Activated CD4-positive, alpha-beta T cell treated with anti-CD3 and anti-CD28 coated beads, Interleukin-2, amount 10 ng/mL, durations not matched to agents 7 days and 5 days (primary cell): Measurements from ENCODE around the gene IDUA. TPM values are rescaled to one million over a fixed set of nuclear protein-coding genes. Genes with fewer than 3 reads are reported as not detected.
"Not testable (repeated sequence)": the region's sequence is repeated elsewhere in the genome, so short reads cannot be mapped to it uniquely, and the experiment has no call there.

ENCODE experiments used
- CTCF ChIA-PET: fragments of 350-600 bp; sonication (Branson Sonifier 250); formaldehyde crosslinking; loops from one replicate; lab custom pipeline; 2021; ENCODE audit warnings: antibody characterized with exemption; lab: Charles Lee
- POLR2A ChIA-PET: fragments of 350-600 bp; sonication (Branson Sonifier 250); formaldehyde crosslinking; loops from one replicate; lab custom pipeline; 2021; ENCODE audit warnings: antibody characterized with exemption; lab: Charles Lee
- DNase-seq: peaks from one replicate; pipeline ENCODE4 v3.0.0-alpha.2; 2020
- H3K27ac Mint-ChIP-seq: one replicate; pipeline ENCODE4 v1.8.0; 2021; ENCODE audit warnings: mild to moderate bottlenecking, moderate library complexity, mixed read lengths
- H3K27me3 Mint-ChIP-seq: one replicate; pipeline ENCODE4 v1.8.0; 2021; ENCODE audit warnings: mixed read lengths
- H3K36me3 Mint-ChIP-seq: one replicate; pipeline ENCODE4 v1.8.0; 2021; ENCODE audit warnings: low read depth, mixed read lengths
- H3K4me1 Mint-ChIP-seq: one replicate; pipeline ENCODE4 v1.8.0; 2021; ENCODE audit warnings: mixed read lengths
- H3K4me3 Mint-ChIP-seq: one replicate; pipeline ENCODE4 v1.8.0; 2021; ENCODE audit warnings: mild to moderate bottlenecking, moderate library complexity, mixed read lengths
- H3K9me3 Mint-ChIP-seq: one replicate; pipeline ENCODE4 v1.8.0; 2021; ENCODE audit warnings: mixed read lengths
- total RNA-seq, 2 experiments: library from RNA; stranded (reverse); gene quantifications; one replicate each; pipeline ENCODE4 v1.2.3, GENCODE V29; 2021

Gene IDUA
- total RNA-seq, 2 experiments from 2014 or later, result 35.0 to 43.3 TPM

DNA sequence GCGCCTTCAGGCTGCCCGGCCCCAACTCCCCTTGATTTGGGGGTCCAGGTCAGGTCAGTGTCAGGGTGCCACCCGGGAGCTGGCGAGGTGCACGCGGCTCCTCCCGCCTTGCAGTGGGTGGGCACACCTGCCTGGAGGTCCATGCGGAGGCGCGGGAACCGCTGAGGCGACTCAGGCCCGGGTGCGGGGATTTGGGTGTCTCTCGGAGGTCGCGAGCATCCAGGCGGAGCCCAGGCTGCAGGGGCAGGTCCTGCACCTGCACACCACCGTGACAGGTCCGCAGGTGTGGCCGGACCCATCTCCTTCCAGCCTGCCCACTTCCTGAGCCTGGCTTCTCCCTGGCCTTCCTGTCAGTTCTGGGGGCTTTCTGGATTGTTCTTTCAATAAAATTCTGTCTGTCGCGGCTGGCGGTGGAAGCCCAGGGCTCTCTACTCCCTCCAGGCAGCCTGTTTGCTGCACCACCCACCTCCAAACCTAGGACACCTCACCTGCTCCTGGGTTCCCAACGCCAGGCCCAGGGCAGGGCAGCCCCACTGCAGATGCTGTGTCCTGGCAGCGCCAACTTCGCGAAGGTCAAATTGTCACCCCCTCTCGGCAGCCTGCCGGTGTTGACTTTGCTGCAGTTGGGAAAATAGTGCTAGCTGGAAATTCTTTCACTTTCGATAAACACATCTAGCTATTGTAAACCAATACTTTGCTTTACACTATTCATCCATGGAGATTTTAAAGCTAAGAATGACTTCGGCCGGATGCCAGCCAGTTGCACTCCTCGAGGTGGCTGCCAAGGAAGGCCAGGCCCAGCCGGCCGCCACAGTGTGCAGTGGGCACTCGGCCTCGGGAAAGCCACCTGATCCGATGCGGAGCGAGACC, 60.5 kb downstream of the IDUA start:
- Mint-ChIP-seq H3K4me1 (no peaks in the 10 kb centered on the region), H3K27ac (no peak overlapping the region), H3K27me3 (peaks cover 8% of the 10 kb centered on the region), H3K4me3 (no peak overlapping the region), H3K9me3 (peaks cover 2% of the 10 kb centered on the region), H3K36me3 (peaks cover 2% of the 10 kb centered on the region)
- ChIA-PET CTCF (no interaction called here), POLR2A (no interaction called here)
- DNase-seq, result no peak

DNA sequence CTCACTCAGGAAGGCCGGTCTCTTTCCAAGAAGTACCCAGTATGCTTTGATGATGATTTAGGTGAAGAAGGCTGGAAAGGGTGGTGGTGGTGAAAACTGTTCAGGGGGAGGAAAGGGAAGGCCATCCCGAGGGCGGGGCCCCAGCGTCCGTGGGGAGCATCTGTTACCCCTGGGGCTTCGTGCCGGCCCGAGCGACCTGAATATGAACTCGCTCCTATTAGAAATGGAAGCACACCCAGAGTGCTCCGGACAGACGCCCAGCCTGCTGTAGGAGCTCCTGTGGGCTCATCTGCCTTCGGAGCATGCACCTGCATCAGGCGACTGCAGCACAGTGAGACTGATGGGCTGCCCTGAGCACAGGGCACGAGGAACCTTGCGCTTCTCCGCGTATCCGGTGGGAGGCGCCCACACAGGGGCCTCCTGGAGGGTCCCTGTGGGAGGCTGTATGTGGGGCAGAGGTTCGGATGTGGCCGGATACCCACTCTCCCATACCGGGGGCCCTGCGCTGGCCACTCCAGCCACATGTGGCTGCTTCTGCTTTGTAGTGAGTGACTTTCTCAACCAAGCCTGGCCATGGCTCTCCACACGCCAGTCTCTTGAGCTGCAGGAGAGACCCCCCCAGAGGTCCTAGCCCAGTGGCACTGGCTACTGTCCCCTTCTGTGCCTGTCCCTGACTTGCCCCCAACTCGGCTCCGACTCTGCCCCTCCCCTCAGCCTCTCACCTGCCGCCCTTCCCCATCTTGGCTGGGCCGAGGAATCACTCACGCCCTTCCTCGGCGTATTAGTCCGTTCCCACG, 61.3 kb downstream of the IDUA start:
- CTCF ChIA-PET, result no interaction called here
- Mint-ChIP-seq H3K9me3 (peaks cover 2% of the 10 kb centered on the region), H3K36me3 (peaks cover 2% of the 10 kb centered on the region), H3K27me3 (peaks cover 8% of the 10 kb centered on the region), H3K27ac (no peak overlapping the region), H3K4me1 (no peaks in the 10 kb centered on the region), H3K4me3 (no peak overlapping the region)
- no peak for DNase-seq
- POLR2A ChIA-PET, result no interaction called here

DNA sequence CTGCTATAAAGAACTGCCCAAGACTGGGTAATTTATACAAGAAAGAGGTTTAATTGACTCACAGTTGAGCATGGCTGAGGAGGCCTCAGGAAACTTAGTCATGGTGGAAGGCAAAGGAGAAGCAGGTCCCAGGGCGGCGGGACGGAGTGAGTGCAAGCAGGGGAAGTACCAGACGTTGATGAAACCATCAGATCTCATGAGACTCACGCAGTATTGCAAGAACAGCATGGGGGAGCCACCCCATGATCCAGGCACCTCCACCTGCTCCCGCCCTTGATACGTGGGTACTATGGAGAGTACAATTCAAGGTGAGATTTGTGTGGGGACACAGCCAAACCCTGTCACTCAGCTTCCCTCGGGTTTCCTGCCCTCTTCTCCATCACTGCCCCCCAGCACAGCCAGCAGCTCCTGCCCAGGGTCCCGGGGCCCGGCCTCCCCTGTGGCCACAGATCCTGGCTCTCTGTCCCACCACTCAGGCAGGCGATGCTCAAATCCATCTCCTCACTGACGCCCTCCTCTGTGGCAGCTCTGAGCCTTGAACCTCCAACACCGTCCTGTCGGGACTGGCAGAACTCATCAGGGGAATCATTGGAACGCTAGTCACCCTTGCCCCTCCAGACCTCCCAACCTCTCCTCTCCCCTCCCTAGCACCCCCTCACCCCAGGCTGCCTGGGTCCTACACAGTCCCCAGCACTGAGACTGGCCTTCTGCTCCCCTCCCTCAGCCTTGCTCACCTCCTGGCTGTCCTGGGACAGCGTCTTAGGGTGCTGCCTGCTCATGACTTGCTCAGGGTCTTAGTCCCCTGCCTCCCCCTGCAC, 62.1 kb downstream of the IDUA start:
- Mint-ChIP-seq H3K27me3 (peaks cover 11% of the 10 kb centered on the region), H3K4me3 (no peak overlapping the region), H3K9me3 (peaks cover 2% of the 10 kb centered on the region), H3K27ac (no peak overlapping the region), H3K36me3 (peaks cover 2% of the 10 kb centered on the region), H3K4me1 (no peaks in the 10 kb centered on the region)
- DNase-seq, result no peak
- ChIA-PET POLR2A (no interaction called here), CTCF (interaction anchor here (1.1 kb wide), 1 partner anchor 651 kb away, joined by 3 read pairs; no protein-coding TSS in a partner anchor)

DNA sequence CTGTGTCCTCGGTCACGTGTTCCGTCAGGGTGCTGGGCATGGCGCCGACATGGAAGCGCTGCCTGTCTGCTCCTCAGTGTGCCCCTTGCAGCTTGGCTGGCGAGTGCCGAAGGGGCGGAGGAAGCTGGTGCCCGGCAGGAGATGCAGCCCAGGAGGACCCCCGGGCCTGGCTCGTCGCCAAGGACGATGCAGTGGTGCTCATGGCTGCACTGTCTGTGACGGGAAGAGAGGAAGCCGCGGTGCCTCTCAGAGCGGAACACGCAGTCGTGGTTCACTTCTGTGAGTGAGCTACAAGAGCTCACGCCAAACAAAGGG, 62.7 kb downstream of the IDUA start:
- POLR2A ChIA-PET, result no interaction called here
- H3K9me3 Mint-ChIP-seq, result peaks cover 2% of the 10 kb centered on the region
- no peak overlapping the region for H3K4me3 Mint-ChIP-seq
- CTCF ChIA-PET, result interaction anchor here (1.1 kb wide), 1 partner anchor 651 kb away, joined by 3 read pairs; no protein-coding TSS in a partner anchor
- peaks cover 2% of the 10 kb centered on the region for H3K36me3 Mint-ChIP-seq
- no peaks in the 10 kb centered on the region for H3K4me1 Mint-ChIP-seq
- H3K27ac Mint-ChIP-seq, result no peak overlapping the region
- DNase-seq, result no peak
- H3K27me3 Mint-ChIP-seq, result peaks cover 11% of the 10 kb centered on the region

DNA sequence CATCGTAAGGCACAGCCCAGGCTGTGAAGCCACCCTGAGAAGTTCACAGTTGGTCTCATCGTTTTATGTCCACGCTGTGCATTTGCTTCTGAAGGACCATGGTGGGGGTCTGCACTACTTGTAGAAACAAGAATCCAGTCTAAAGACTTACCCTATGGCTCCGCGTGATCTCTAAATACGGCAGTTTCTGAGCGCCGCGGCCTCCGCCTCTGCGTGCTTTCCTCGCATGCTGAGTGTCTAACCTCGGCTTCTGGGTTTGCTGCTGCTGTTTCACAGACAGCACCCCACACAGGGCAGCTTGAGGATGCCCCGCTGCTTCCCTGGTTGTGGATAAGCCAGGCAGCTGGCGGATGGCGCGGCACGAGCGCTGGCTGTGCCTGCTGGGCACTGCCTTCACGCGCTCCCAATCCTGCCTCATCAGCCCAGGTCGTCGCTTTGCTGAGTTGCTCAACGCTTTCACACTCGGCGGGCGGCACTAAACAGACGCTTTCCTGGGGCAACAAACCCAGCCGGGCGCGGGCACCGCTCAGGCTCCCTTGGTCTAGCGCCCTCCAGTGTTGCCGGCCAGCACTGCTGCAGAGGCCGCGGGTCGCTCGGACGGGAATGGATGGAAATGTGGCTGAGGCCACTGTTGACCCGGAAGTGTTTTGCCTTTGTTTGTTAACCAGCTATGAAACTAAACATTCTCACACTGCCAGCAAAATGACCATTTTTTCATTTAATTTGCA, 63.8 kb downstream of the IDUA start:
- ChIA-PET CTCF (no interaction called here), POLR2A (no interaction called here)
- Mint-ChIP-seq H3K4me1 (peaks cover 2% of the 10 kb centered on the region), H3K36me3 (peaks cover 2% of the 10 kb centered on the region), H3K4me3 (no peak overlapping the region), H3K9me3 (peaks cover 2% of the 10 kb centered on the region), H3K27me3 (peaks cover 11% of the 10 kb centered on the region), H3K27ac (no peak overlapping the region)
- no peak for DNase-seq

DNA sequence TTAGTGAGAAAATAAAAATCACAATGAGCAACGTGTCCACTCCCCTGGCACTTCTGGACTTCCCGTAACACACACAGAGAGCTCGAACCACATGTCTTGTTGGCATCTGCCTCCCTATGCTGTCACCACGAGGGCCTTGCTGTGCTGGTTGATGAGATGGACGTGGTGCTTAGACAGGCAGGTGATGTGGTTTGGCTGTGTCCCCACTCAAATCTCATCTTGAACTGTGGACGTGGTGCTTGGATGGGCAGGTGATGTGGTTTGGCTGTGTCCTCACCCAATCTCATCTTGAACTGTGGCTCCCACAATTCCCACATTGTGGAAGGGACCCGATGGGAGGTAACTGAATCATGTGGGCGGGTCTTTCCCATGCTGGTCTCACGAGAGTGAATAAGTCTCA, 64.6 kb downstream of the IDUA start:
- Mint-ChIP-seq H3K9me3 (peaks cover 2% of the 10 kb centered on the region), H3K27me3 (peaks cover 11% of the 10 kb centered on the region), H3K4me3 (no peak overlapping the region), H3K27ac (no peak overlapping the region), H3K36me3 (peaks cover 2% of the 10 kb centered on the region), H3K4me1 (peaks cover 10% of the 10 kb centered on the region)
- CTCF ChIA-PET, result no interaction called here
- POLR2A ChIA-PET, result no interaction called here
- no peak for DNase-seq

DNA sequence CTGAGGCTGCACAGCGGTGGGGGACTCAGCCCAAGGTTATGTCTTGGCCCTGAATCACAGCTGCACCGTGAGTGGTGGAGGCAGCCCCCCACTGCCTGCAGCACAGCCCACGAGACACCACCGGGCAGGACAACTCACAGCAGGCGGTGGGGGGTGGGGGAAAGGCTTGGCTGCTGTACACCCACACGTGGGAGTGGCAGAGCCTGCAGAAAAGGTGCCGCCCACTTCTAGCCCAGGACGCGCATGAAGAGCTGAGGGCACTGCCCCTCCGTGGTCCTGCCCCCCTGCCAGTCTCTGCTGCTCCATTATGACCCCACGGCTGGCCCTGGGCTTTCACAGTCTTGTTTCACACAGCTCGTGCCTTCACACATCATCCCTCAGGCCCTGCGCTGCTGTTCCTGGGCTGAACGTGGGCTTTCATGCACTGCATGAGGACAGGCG, 65.4 kb downstream of the IDUA start:
- Mint-ChIP-seq H3K27me3 (peaks cover 8% of the 10 kb centered on the region), H3K4me3 (no peak overlapping the region), H3K4me1 (peaks cover 10% of the 10 kb centered on the region), H3K27ac (no peak overlapping the region), H3K36me3 (no peaks in the 10 kb centered on the region), H3K9me3 (peaks cover 2% of the 10 kb centered on the region)
- DNase-seq, result no peak
- ChIA-PET CTCF (no interaction called here), POLR2A (no interaction called here)

DNA sequence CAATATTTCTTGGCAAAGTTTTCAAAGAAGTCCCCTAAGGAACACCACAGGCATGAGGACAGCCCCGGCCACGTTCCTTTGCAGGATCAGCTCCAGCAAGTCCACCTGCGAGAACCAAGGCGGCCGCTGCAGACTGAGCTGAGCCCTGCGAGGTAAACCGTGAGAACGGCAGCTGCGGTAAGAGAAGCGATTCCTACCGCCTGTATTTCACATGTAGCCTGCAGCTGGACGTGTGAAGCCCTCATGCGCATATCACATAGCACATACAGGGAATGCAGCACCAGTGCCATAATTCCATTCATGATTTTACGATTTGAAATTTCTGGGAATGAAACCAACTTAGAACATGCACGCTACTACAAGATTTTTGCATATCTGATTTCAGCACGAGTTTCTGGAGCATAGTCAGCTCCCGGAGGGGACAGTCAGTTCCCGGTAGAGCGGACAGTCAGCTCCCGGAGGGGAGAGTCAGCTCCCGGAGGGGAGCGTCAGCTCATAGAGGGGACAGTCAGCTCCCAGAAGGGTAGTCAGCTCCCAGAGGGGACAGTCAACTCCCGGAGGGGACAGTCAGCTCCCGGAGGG, 66.3 kb downstream of the IDUA start:
- Mint-ChIP-seq H3K36me3 (no peaks in the 10 kb centered on the region), H3K27ac (no peak overlapping the region), H3K9me3 (peaks cover 2% of the 10 kb centered on the region), H3K27me3 (peaks cover 3% of the 10 kb centered on the region), H3K4me3 (no peak overlapping the region), H3K4me1 (peaks cover 10% of the 10 kb centered on the region)
- POLR2A ChIA-PET, result no interaction called here
- no peak for DNase-seq
- CTCF ChIA-PET, result interaction anchor here (0.5 kb wide), 1 partner anchor 706 kb away, joined by 3 read pairs; no protein-coding TSS in a partner anchor

DNA sequence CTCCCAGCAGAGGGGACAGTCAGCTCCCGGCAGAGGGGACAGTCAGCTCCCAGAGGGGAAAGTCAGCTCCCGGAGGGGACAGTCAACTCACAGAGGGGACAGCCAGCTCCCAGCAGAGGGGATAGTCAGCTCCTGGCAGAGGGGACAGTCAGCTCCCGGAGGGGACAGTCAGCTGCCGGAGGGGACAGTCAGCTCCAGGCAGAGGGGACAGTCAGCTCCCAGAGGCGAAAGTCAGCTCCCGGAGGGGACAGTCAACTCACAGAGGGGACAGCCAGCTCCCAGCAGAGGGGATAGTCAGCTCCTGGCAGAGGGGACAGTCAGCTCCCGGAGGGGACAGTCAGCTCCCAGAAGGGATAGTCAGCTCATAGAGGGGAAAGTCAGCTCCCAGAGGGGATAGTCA, 67.0 kb downstream of the IDUA start:
- H3K36me3 Mint-ChIP-seq, H3K27me3 Mint-ChIP-seq, H3K27ac Mint-ChIP-seq, POLR2A ChIA-PET, H3K4me3 Mint-ChIP-seq, DNase-seq, CTCF ChIA-PET, H3K9me3 Mint-ChIP-seq: not testable (repeated sequence)
- peaks cover 10% of the 10 kb centered on the region for H3K4me1 Mint-ChIP-seq

Other genes with a start within 250 kb of the IDUA start
- under 1 TPM; 0.17 to 0.42 TPM for gene CPLX1, start 160.9 kb upstream of the IDUA start, total RNA-seq
- 100 to 1,000 TPM; 133 to 148 TPM for gene GAK, start 54.7 kb upstream of the IDUA start, total RNA-seq
- gene TMEM175, start 54.6 kb upstream of the IDUA start, total RNA-seq, result 10 to 100 TPM; 38.6 to 51.7 TPM
- gene DGKQ, start 13.5 kb upstream of the IDUA start, total RNA-seq, result 10 to 100 TPM; 20.5 to 21.3 TPM
- gene SLC26A1, start 6.4 kb downstream of the IDUA start, total RNA-seq, result under 1 TPM; 0.17 to 0.48 TPM
- 10 to 100 TPM; 10.5 to 10.6 TPM for gene FGFRL1, start 24.6 kb downstream of the IDUA start, total RNA-seq
- 1 to 10 TPM; 3.2 to 3.5 TPM for gene RNF212, start 126.5 kb downstream of the IDUA start, total RNA-seq
- 10 to 100 TPM; 21.5 to 28.3 TPM for gene SPON2, start 185.5 kb downstream of the IDUA start, total RNA-seq